Measurements from ENCODE around the gene RBM20. TPM values are rescaled to one million over a fixed set of nuclear protein-coding genes. Genes with fewer than 3 reads are reported as not detected.

The RBM20 gene
- total and polyA plus RNA-seq, 2 of the 13 experiments (the other 11 are each of a cell fraction or from before 2014, with no cell fraction given): 0.02 to 0.22 TPM

GRCh38 chr10:110821508-110821907 is 177.4 kb downstream of the RBM20 start:
- CTCF ChIA-PET (ENCODE audit: low intra/inter-chr PET ratio, low total read pairs): no interaction called here
- no peak overlapping the region for H2AFZ ChIP-seq (ENCODE audit: low read length)
- no peak overlapping the region for H3K4me3 ChIP-seq (replicated peaks in 1 of 3; ENCODE audit: insufficient read depth in 1 of 3, low read depth in 2 of 3, low read length in 3 of 3)
- no peaks in the 10 kb centered on the region for H3K36me3 ChIP-seq (replicated peaks in 1 of 2; ENCODE audit: control insufficient read depth in 1 of 2, insufficient read depth in 2 of 2, low read length in 2 of 2)
- POLR2A ChIA-PET: interaction anchor here (0.9 kb wide), 1 partner anchor 50 kb away, joined by 3 read pairs; the partner anchor contains the start of gene PDCD4
- no peaks in the 10 kb centered on the region for H4K20me1 ChIP-seq (ENCODE audit: insufficient read depth, low read length)
- H3K4me1 ChIP-seq (ENCODE audit: insufficient read depth, low read length): peaks cover 50% of the 10 kb centered on the region
- no peaks in the 10 kb centered on the region for H3K9me3 ChIP-seq (ENCODE audit: low read length)
- no TSS peak for BruUV-seq (replicated peaks)
- in situ Hi-C loops (cut with HindIII; ENCODE audit: extremely low pct_ligation_motif_present, low pct_unique_long_range_greater_than_20kb): no loop called here
- H3K27me3 ChIP-seq (ENCODE audit: control insufficient read depth in 1 of 2, insufficient read depth in 2 of 2, low read length in 2 of 2): peaks cover 0 to 1% of the 10 kb centered on the region in 2 experiments; a peak in 1 of 5 replicates
- no peak overlapping the region for H3K9ac ChIP-seq (ENCODE audit: insufficient read depth, low read depth, low read length)
- no peaks in the 10 kb centered on the region for H3K79me2 ChIP-seq (ENCODE audit: insufficient read depth, low read length)
- no peak for FAIRE-seq
- intact Hi-C loops (cut with micrococcal nuclease; ENCODE audit: unreplicated experiment): no loop called here
- H3K4me2 ChIP-seq (ENCODE audit: low read depth, low read length): no peak overlapping the region
- 35% methylated on average over 3 of the region's 7 CpGs for WGBS (ENCODE audit: low lambda C conversion rate)
- H3K27ac ChIP-seq (ENCODE audit: extremely low read length, insufficient read depth, low read length): no peak overlapping the region
- no peak; the same call in 2 of the 3 replicates for ATAC-seq
- DNase-seq (ENCODE audit: low spot score): no peak
- TF ChIP-seq PBX2 (CRISPR knock-in tag; IDR thresholded peaks at IDR 0.05) (no peak), HES4 (CRISPR knock-in tag; IDR thresholded peaks at IDR 0.05; ENCODE audit: borderline replicate concordance) (no peak), ZNF740 (CRISPR knock-in tag; IDR thresholded peaks at IDR 0.05) (no peak), CREM (IDR thresholded peaks at IDR 0.05) (no peak), CREM (CRISPR knock-in tag; IDR thresholded peaks at IDR 0.05) (no peak), RBAK (CRISPR knock-in tag; IDR thresholded peaks at IDR 0.05) (no peak), ZNF292 (CRISPR knock-in tag; IDR thresholded peaks at IDR 0.05; ENCODE audit: borderline replicate concordance, low read depth) (no peak), HBP1 (CRISPR knock-in tag; IDR thresholded peaks at IDR 0.05; ENCODE audit: low read depth) (no peak), ZNF446 (CRISPR knock-in tag; IDR thresholded peaks at IDR 0.05) (no peak), NFIC (IDR thresholded peaks at IDR 0.05; ENCODE audit: low read length) (no peak), KLF6 (CRISPR knock-in tag; IDR thresholded peaks at IDR 0.05) (no peak), ZNF563 (CRISPR knock-in tag; IDR thresholded peaks at IDR 0.05) (no peak), ZBTB39 (CRISPR knock-in tag; IDR thresholded peaks at IDR 0.05) (no peak), ZSCAN31 (CRISPR knock-in tag; IDR thresholded peaks at IDR 0.05; ENCODE audit: low read depth) (no peak), ZXDC (CRISPR knock-in tag; IDR thresholded peaks at IDR 0.05) (no peak), ZNF615 (CRISPR knock-in tag; IDR thresholded peaks at IDR 0.05; ENCODE audit: borderline replicate concordance) (no peak), ZNF678 (CRISPR knock-in tag; IDR thresholded peaks at IDR 0.05) (no peak), MTF1 (CRISPR knock-in tag; IDR thresholded peaks at IDR 0.05) (no peak), ZNF263 (CRISPR knock-in tag; IDR thresholded peaks at IDR 0.05) (no peak)
